BE2C (cell line): Measurements from ENCODE around the gene ATP2B3.
A peak's percentile ranks its signal among the peaks of the same experiment; 100 is the strongest.

Source experiments
- DNase-seq: peaks from one replicate; pipeline ENCODE4 v3.0.0-alpha.2; 2020
- H3K27me3 ChIP-seq: fragments of 250-450 bp; sonication (Bioruptor Pico); 2 replicates; pipeline ENCODE4 v1.5.1; 2020; ENCODE audit warnings: mild to moderate bottlenecking
- H3K36me3 ChIP-seq: fragments of 250-450 bp; sonication (Bioruptor Pico); 2 replicates; pipeline ENCODE4 v1.5.1; 2020; ENCODE audit warnings: mild to moderate bottlenecking
- H3K4me1 ChIP-seq: fragments of 250-450 bp; sonication (Bioruptor Pico); 2 replicates; pipeline ENCODE4 v1.5.1; 2020
- H3K4me3 ChIP-seq: 2 replicates; pipeline ENCODE4 v1.5.1; 2011; ENCODE audit warnings: low read depth, low read length
- H3K9me3 ChIP-seq: fragments of 250-450 bp; sonication (Bioruptor Pico); 2 replicates; pipeline ENCODE4 v1.5.1; 2020
- TF ChIP-seq, protein P1 (sequence below): IDR thresholded peaks from 2 replicates; pipeline ENCODE4 v1.5.1; 2012; ENCODE audit warnings: mild to moderate bottlenecking, low read depth, low read length

The ATP2B3 gene

DNA sequence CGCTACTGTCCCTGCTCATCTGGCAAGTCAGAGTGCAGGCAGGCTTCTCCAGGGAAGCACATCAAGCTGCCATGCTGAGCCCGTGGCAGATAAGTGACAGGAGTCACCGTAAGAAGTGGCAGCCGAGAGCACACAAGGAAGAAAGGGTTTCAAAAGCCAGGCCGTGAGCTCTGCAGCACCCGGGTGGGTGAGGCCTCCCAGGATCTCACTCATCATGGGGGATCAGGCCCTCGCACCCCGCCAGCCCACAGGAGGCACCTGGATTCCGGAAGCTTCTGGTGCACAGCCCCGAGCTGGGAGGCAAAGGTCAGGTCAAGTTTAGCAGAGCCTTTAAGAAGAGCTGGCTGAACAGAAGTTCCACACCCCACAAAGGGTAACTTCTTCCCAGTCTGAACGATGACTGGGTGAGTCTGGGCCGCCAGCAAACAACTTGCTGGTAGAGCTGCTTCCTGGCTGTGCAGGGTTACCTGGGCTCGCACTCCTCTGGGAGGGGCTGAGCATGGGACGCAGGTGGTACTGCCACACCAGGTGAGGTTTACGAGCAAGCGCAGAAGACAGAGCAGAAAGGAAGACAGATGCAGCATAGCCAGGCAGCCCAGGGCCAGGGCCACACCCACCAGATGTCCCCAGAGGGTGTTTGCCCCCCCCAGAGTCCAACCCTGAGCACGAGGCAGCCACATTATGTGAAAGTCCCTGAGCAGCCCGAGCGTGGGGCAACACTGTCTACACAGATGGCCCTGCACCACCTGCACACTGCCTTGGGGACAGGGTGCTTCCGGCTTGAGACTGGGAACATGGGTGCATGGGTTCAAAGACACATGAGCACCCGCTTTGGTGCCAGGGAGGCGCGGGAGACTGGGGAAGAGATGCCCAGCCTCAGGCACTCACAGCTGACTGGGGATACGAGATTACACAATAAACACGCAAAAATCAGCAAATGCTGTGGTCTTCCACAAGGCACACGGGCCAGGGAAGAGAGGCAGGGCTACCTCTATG, 73.8 kb downstream of the ATP2B3 start:
- H3K27me3 ChIP-seq, result no peaks in the 10 kb centered on the region
- H3K4me3 ChIP-seq, result no peak overlapping the region
- no peaks in the 10 kb centered on the region for H3K4me1 ChIP-seq
- TF ChIP-seq, protein P1, sequence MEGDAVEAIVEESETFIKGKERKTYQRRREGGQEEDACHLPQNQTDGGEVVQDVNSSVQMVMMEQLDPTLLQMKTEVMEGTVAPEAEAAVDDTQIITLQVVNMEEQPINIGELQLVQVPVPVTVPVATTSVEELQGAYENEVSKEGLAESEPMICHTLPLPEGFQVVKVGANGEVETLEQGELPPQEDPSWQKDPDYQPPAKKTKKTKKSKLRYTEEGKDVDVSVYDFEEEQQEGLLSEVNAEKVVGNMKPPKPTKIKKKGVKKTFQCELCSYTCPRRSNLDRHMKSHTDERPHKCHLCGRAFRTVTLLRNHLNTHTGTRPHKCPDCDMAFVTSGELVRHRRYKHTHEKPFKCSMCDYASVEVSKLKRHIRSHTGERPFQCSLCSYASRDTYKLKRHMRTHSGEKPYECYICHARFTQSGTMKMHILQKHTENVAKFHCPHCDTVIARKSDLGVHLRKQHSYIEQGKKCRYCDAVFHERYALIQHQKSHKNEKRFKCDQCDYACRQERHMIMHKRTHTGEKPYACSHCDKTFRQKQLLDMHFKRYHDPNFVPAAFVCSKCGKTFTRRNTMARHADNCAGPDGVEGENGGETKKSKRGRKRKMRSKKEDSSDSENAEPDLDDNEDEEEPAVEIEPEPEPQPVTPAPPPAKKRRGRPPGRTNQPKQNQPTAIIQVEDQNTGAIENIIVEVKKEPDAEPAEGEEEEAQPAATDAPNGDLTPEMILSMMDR, result no peak
- H3K36me3 ChIP-seq, result no peaks in the 10 kb centered on the region; the same call in 1 of the 2 replicates
- no peaks in the 10 kb centered on the region for H3K9me3 ChIP-seq
- no peak for DNase-seq

DNA sequence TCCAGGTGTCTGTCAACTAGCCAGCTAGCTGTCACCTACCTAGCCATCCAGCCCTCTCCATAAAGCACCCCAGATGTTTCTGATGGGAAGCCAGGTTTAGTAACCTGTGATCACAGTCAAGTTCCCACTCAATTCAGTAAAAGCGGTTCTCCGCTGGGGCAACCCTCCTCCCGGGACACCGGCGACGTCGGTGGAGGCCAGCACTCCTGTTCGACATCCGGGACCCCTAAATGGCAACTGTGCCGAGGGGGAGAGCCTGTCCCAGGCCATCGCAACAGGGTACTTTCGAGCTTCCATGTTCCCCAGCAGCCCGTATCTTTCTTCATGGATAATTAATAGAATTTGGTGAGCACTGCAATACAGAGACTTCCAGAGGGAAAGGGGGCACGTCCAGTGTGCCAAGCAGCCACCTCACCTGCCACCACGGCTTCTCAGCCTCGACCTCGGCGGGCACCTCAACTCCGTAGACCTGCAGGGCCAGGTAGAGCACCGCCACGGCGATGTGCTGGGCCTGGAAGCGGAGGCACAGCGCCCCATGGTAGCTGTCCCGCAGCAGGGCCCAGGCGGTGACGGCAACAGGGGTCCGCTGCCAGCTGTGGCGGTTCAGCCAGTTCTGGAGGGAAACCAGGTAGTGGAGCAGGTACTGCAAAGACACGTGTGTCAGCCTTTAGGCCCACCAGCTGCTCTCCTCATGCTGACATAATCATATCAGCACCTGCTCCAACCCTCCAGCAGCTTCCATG, 74.8 kb downstream of the ATP2B3 start:
- no peaks in the 10 kb centered on the region; the same call in 1 of the 2 replicates for H3K36me3 ChIP-seq
- H3K27me3 ChIP-seq, result no peaks in the 10 kb centered on the region
- no peak overlapping the region for H3K4me3 ChIP-seq
- TF ChIP-seq, protein P1, result no peak
- H3K9me3 ChIP-seq, result no peaks in the 10 kb centered on the region
- no peak for DNase-seq
- no peaks in the 10 kb centered on the region for H3K4me1 ChIP-seq

DNA sequence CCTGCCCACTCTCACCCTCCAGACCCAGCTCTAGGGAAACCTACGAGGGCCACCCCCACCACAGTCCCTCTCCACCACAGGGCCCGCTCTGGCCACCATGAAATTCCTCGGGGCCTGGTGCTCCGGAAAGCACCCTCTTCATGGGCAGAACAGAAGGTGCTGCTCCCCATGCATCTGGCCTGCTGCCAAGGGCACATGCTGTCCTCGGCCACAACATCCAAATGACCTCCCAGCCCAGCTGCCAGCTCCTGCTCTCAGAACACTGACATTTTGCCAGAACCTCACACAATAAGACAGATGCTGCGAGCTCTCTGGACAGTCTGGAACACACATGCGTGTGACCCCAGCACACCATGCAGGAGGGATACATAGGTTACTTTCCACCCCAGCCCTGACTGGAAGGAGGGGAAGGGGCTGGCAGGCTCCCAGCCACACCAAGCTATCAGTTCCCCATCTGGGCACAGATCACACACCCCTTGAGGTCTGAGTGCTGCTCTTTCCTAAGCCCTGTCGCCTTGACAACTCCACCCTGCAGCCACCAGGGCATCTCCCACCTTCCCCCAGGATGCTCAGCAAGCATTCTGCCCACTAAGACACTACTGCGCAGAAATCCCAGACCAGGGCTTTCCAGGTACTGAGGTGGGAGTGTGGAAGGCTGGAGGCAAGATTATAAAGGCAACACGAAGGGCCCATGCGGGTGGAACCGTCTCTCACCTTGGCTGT, 75.7 kb downstream of the ATP2B3 start:
- peak; percentile 42 for DNase-seq
- no peak overlapping the region for H3K4me3 ChIP-seq
- no peaks in the 10 kb centered on the region for H3K4me1 ChIP-seq
- no peaks in the 10 kb centered on the region for H3K27me3 ChIP-seq
- H3K36me3 ChIP-seq, result no peaks in the 10 kb centered on the region; the same call in 1 of the 2 replicates
- TF ChIP-seq, protein P1, result no peak
- H3K9me3 ChIP-seq, result no peaks in the 10 kb centered on the region

DNA sequence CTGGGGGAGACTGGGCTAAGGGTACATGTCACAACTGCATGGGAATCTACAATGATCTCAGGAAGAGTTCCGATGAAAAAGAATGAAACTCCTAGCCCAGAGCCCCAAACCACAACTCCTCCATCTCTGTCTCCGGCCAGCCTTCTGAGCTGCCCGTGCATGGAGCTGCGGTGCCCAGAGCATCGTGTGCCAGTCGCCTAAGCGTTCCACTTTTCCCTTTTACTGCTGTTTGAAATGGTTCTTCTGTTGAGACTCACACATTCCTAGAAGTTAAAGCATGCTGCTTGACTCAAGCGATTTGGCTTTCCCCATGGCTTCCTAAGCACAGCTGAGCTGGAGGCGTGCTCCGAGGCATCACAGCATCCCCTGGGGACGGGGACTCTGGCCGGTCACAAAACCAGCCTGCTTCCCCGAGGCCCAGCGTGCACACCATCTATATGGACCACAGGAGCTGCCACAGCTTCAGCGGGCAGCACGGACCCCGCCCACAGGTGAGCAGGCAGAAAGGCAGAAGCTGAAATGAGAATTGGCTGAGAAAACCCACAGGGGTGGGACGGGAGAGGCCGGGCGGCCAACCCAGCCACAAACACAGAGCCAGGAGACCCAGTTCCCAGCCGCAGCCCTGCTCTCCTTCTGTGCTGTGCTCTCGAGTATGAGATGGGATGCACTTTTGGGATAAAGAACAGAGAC, 76.5 kb downstream of the ATP2B3 start:
- H3K9me3 ChIP-seq, result no peaks in the 10 kb centered on the region
- TF ChIP-seq, protein P1, result no peak
- no peak overlapping the region for H3K4me3 ChIP-seq
- no peaks in the 10 kb centered on the region for H3K4me1 ChIP-seq
- H3K36me3 ChIP-seq, result no peaks in the 10 kb centered on the region; the same call in 1 of the 2 replicates
- DNase-seq, result no peak
- H3K27me3 ChIP-seq, result no peaks in the 10 kb centered on the region

DNA sequence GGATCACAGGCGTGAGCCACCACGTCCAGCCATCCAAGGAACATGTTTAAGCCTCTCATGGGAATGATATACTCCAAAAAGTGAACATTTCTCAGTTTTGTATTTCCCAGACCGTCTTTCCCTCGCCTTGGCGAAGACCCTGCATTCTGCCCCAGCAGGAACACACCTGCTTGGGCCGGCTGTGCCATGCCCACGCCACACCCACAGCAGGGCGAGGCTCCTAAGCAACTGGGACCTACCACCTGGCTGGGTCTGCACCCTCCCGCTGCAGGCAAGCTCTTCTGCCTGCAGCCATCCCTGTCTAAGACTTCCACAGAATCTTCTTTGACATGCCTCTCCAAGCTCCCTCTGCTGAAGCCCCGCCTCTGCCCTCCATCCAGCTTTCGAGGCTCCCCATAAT, 77.9 kb downstream of the ATP2B3 start:
- H3K4me3 ChIP-seq, result no peak overlapping the region
- no peak for DNase-seq
- H3K4me1 ChIP-seq, result no peaks in the 10 kb centered on the region
- TF ChIP-seq, protein P1, result no peak
- no peaks in the 10 kb centered on the region for H3K9me3 ChIP-seq
- H3K27me3 ChIP-seq, result no peaks in the 10 kb centered on the region
- H3K36me3 ChIP-seq, result no peaks in the 10 kb centered on the region; the same call in 1 of the 2 replicates
